ENCODE results near the gene PBLD.
A peak's percentile ranks its signal among the peaks of the same experiment; 100 is the strongest.
"Not testable (repeated sequence)": the region's sequence is repeated elsewhere in the genome, so short reads cannot be mapped to it uniquely, and the experiment has no call there.

Gene PBLD

GRCh38 chr10:68327889-68328786, 4.6 kb downstream of the PBLD start:
- peaks cover 3% of the 10 kb centered on the region for H3K36me3 ChIP-seq (replicated peaks; ENCODE audit: low read depth, low read length)
- H3K4me3 ChIP-seq (ENCODE audit: low read length), result no peak overlapping the region
- no peak overlapping the region for H3K9ac ChIP-seq (ENCODE audit: low read length)
- H3K9me3 ChIP-seq (ENCODE audit: insufficient read depth, low read length), result no peaks in the 10 kb centered on the region
- H2AFZ ChIP-seq (ENCODE audit: low read depth, low read length), result peak overlapping the region; percentile 46; the same call in 1 of the 2 replicates
- H3K79me2 ChIP-seq (ENCODE audit: low read length), result peaks cover 19% of the 10 kb centered on the region
- peak overlapping the region; percentile 3; the same call in 1 of the 2 replicates for H3K4me2 ChIP-seq (ENCODE audit: low read length)
- TF ChIP-seq CTCF (IDR thresholded peaks at IDR 0.05; ENCODE audit: low read depth, low read length) (no peak), EZH2phosphoT487 (IDR thresholded peaks at IDR 0.05; ENCODE audit: low read depth) (no peak)
- H3K4me1 ChIP-seq (ENCODE audit: low read length), result peaks cover 6% of the 10 kb centered on the region
- no peaks in the 10 kb centered on the region for H3K27me3 ChIP-seq (ENCODE audit: low read depth, low read length)
- no peak overlapping the region for H3K27ac ChIP-seq (ENCODE audit: low read length)
- peaks cover 3% of the 10 kb centered on the region for H4K20me1 ChIP-seq (ENCODE audit: insufficient read depth, low read length)

GRCh38 chr10:68324396-68324795, 8.3 kb downstream of the PBLD start:
- not testable (repeated sequence) for H3K4me3 ChIP-seq (ENCODE audit: low read length); H3K27ac ChIP-seq (ENCODE audit: low read length); H3K9ac ChIP-seq (ENCODE audit: low read length); H3K79me2 ChIP-seq (ENCODE audit: low read length); H3K9me3 ChIP-seq (ENCODE audit: insufficient read depth, low read length); H3K4me1 ChIP-seq (ENCODE audit: low read length); H3K27me3 ChIP-seq (ENCODE audit: low read depth, low read length); H3K4me2 ChIP-seq (ENCODE audit: low read length); H2AFZ ChIP-seq (ENCODE audit: low read depth, low read length); H4K20me1 ChIP-seq (ENCODE audit: insufficient read depth, low read length); H3K36me3 ChIP-seq (replicated peaks; ENCODE audit: low read depth, low read length)

GRCh38 chr10:68318331-68319059, 14.2 kb downstream of the PBLD start:
- TF ChIP-seq CTCF (IDR thresholded peaks at IDR 0.05; ENCODE audit: low read depth, low read length) (no peak), EZH2phosphoT487 (IDR thresholded peaks at IDR 0.05; ENCODE audit: low read depth) (no peak)
- H3K9me3 ChIP-seq (ENCODE audit: insufficient read depth, low read length), result no peaks in the 10 kb centered on the region
- no peaks in the 10 kb centered on the region for H3K79me2 ChIP-seq (ENCODE audit: low read length)
- H3K36me3 ChIP-seq (replicated peaks; ENCODE audit: low read depth, low read length), result peaks cover 3% of the 10 kb centered on the region
- no peak overlapping the region for H3K27ac ChIP-seq (ENCODE audit: low read length)
- no peak overlapping the region for H2AFZ ChIP-seq (ENCODE audit: low read depth, low read length)
- H3K9ac ChIP-seq (ENCODE audit: low read length), result no peak overlapping the region
- H3K27me3 ChIP-seq (ENCODE audit: low read depth, low read length), result no peaks in the 10 kb centered on the region
- H4K20me1 ChIP-seq (ENCODE audit: insufficient read depth, low read length), result no peaks in the 10 kb centered on the region
- H3K4me1 ChIP-seq (ENCODE audit: low read length), result peaks cover 9% of the 10 kb centered on the region
- no peak overlapping the region for H3K4me2 ChIP-seq (ENCODE audit: low read length)
- no peak overlapping the region for H3K4me3 ChIP-seq (ENCODE audit: low read length)

GRCh38 chr10:68315582-68315981, 17.1 kb downstream of the PBLD start:
- no peak overlapping the region for H2AFZ ChIP-seq (ENCODE audit: low read depth, low read length)
- peaks cover 3% of the 10 kb centered on the region for H3K36me3 ChIP-seq (replicated peaks; ENCODE audit: low read depth, low read length)
- TF ChIP-seq CTCF (IDR thresholded peaks at IDR 0.05; ENCODE audit: low read depth, low read length) (no peak), EZH2phosphoT487 (IDR thresholded peaks at IDR 0.05; ENCODE audit: low read depth) (no peak)
- no peaks in the 10 kb centered on the region for H3K27me3 ChIP-seq (ENCODE audit: low read depth, low read length)
- H3K9me3 ChIP-seq (ENCODE audit: insufficient read depth, low read length), result no peaks in the 10 kb centered on the region
- H3K27ac ChIP-seq (ENCODE audit: low read length), result no peak overlapping the region
- peaks cover 9% of the 10 kb centered on the region for H3K4me1 ChIP-seq (ENCODE audit: low read length)
- no peak overlapping the region for H3K4me2 ChIP-seq (ENCODE audit: low read length)
- H3K4me3 ChIP-seq (ENCODE audit: low read length), result no peak overlapping the region
- no peaks in the 10 kb centered on the region for H4K20me1 ChIP-seq (ENCODE audit: insufficient read depth, low read length)
- no peaks in the 10 kb centered on the region for H3K79me2 ChIP-seq (ENCODE audit: low read length)
- no peak overlapping the region for H3K9ac ChIP-seq (ENCODE audit: low read length)

GRCh38 chr10:68314930-68315329, 17.8 kb downstream of the PBLD start:
- H4K20me1 ChIP-seq (ENCODE audit: insufficient read depth, low read length), result not testable (repeated sequence)

More at GRCh38 chr10:68314930-68315329, 17.8 kb downstream of the PBLD start:
- H3K4me3 ChIP-seq (ENCODE audit: low read length); H3K4me2 ChIP-seq (ENCODE audit: low read length); H3K27me3 ChIP-seq (ENCODE audit: low read depth, low read length); H3K9me3 ChIP-seq (ENCODE audit: insufficient read depth, low read length); H3K4me1 ChIP-seq (ENCODE audit: low read length); H3K79me2 ChIP-seq (ENCODE audit: low read length); H2AFZ ChIP-seq (ENCODE audit: low read depth, low read length); H3K36me3 ChIP-seq (replicated peaks; ENCODE audit: low read depth, low read length); H3K27ac ChIP-seq (ENCODE audit: low read length); H3K9ac ChIP-seq (ENCODE audit: low read length): not testable (repeated sequence)

All from OCI-LY3 (cell line).